GM20431 (cell line): ENCODE data around the gene ZC3H13.

ENCODE experiments used
- in situ Hi-C: fragments of 300-500 bp; cut with MseI, MboI; formaldehyde crosslinking; loops from one replicate; pipeline ENCODE4 v1.15.0; 2020; ENCODE audit warnings: low sequenced_read_pairs; ENCODE audit not compliant: unreplicated experiment

Gene ZC3H13, protein sequence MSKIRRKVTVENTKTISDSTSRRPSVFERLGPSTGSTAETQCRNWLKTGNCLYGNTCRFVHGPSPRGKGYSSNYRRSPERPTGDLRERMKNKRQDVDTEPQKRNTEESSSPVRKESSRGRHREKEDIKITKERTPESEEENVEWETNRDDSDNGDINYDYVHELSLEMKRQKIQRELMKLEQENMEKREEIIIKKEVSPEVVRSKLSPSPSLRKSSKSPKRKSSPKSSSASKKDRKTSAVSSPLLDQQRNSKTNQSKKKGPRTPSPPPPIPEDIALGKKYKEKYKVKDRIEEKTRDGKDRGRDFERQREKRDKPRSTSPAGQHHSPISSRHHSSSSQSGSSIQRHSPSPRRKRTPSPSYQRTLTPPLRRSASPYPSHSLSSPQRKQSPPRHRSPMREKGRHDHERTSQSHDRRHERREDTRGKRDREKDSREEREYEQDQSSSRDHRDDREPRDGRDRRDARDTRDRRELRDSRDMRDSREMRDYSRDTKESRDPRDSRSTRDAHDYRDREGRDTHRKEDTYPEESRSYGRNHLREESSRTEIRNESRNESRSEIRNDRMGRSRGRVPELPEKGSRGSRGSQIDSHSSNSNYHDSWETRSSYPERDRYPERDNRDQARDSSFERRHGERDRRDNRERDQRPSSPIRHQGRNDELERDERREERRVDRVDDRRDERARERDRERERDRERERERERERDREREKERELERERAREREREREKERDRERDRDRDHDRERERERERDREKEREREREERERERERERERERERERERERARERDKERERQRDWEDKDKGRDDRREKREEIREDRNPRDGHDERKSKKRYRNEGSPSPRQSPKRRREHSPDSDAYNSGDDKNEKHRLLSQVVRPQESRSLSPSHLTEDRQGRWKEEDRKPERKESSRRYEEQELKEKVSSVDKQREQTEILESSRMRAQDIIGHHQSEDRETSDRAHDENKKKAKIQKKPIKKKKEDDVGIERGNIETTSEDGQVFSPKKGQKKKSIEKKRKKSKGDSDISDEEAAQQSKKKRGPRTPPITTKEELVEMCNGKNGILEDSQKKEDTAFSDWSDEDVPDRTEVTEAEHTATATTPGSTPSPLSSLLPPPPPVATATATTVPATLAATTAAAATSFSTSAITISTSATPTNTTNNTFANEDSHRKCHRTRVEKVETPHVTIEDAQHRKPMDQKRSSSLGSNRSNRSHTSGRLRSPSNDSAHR (N-terminal part only)

DNA sequence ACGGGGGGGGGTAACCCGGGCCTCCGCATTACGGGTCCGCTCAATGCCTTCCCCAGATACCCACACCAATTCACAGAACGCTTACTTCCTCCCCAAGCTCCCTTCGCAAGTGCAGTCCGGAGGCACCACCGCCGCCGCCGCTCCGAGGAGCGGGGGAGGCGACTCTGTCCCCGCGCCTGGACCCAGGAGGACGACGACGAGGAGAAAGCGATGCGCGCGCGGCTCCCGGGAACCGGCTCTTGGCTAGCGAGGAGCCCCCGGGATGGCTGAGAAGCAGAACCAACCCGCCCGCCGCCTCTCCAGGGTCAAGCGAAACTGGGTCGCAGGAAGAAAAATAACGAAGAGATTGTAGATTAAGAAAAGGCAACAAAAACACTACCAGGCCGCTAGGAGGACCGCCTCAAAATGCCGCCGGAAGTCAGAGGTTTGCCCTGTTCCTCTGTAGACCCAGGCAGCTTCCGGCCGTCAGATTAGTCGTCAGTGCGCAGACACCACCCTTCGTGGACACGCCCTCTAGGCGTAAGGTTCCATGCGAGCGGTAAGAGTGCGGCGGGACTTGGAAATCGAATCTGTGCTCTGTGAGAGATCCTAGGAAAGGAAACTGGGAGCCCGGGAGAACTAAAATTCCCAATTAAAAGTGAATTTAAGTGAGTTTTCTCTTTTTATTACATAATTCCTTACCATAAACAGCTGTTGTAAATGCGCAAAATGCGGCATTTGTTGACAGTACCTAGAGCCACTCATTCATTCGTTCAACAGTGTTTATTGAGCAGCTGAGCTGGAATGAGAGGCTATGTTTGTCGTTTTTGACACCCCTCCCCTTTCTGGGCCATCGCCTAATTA lies at the start of gene ZC3H13:
ZC3H13 (minus strand) TSS at position 428 of the 843 bp plus-strand sequence. CDS start 7,239 bp downstream, outside the sequence.
- in situ Hi-C loops = no loop called here

DNA sequence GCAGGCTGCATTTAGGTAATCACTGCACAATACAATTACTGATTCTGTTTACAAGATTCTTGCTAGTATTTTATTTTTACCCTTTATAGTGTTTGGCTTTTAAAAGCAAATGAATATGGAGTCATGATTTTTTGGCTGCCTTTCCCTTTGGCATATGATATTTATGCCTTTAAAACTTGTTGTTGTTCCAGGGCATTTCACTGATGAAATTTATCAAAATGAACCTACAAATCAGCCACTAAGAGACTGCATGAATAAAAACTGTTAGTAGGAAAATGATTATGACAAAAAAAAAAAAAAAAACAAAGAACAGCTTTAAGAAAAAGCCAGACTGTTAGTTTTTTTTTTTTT lies 49.7 kb upstream of the ZC3H13 start:
- in situ Hi-C loops = no loop called here

DNA sequence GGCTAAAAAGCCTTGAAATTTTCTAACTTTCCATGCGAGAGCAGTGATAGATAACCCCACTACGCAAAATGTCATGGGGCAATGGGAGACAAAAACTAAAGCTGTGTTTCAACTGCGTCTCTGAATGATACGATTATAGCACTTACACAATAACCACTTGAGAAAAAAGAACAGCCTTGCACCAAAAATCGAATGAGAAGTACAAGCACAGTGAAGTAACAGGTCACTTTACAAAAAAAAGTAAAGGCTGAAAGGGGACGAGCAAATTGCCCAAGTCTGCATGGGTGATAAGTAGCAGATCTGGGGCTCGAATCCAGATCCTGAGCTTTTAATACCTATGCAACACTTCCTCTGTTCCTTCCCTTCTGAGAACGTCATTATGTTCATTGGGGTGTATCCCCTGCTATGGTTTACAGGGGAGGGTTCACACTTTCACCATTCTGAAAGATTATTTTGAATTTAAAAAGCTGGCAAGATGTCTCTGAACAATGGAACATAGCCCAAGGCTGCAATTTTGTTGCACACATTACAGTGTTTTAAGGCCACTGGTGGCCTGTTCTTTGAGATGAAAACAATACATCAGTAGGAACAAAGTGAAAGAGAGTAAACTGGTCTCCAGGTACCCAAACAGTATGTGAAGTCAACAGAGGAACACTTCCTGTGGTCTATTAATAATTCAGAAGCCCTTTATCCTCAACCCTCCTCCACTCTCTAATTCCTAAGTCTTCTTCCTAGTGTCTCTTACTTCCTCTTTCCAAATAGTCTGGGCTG lies 49.1 kb upstream of the ZC3H13 start:
- in situ Hi-C loops = no loop called here

DNA sequence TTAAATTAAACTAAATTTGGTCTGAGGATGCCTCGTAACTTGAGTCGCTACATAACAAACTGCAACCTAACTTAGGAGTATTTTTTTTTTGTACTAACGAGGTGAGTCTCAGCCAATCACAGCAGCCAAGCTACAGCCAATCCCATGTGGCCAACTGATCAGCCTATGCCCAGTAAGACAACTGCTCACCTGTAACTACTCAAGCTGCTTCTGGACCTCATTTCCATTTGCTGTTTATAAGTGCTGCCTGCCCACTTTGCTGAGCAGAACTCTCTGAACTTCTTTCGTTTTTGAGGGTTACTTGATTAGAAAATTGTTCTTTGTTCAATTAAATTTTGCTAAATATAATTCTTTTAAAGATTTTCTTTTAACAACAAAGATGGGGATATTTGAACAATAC lies 48.5 kb upstream of the ZC3H13 start:
- in situ Hi-C loops = no loop called here

DNA sequence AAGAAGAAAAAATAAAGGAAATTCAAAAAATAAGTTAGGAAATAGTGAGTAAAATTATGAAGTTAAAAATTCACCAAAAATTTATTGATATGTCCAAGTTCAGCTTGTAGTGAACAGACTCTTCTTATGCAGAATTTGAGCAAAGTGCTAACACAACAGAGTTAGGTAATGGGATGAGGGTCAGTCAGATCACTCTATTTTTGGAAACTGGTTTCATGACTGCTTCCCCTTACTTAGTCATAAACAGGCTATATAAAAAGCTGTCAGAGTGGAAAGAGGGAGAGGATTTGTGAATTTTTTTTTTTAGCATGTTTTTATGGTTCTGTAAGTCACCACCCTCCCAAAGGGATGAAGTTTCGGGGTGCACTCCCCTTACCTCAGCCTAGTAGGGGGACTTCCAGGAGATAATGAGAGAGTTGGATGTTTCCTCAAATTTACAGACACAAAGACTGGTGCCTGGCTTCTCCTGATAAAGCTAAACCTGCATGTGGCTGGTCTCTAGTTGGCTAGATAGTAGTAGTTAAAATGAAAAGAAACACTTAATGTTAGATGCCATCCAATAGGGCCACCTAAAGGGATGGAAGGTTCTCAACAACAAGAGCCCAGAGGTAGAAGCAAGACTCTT lies 47.8 kb upstream of the ZC3H13 start:
- in situ Hi-C loops = no loop called here

DNA sequence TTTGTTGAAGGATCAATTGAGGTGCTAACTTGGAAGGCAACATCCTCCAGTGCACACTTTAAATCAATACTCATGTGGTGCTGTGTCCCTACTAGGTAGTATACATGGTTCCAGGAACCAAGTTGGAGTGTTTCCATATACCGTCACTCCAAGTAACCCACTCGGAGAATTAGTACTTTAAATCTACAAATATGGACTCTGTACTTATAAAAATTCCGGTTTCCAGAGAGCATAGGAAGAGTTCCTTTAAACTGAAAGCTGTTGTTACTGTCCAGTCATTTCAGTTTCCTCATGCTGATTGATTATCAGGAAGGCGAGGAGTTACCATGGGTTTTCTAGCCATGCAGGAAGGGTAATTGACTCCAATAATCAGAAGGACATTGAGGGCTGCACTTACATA lies 45.1 kb upstream of the ZC3H13 start:
- in situ Hi-C loops = no loop called here

DNA sequence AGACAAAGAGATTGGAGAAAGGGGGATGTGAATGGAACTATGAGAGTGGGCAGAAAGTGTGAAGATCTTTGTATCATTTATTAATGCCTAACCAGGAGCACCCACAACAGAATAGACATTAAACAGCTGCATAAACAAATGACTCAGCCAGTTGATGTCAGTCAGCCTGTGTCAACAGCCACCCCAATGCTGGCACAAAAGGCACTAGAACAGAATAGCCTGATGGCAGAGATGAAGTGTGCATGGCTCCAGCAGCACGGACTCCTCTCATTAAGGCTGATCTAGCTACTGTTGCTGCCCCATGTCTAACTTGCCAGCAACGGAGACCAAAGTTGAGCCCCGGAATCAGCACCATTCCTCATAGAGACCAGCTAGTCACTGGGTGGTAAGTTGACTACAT lies 44.5 kb upstream of the ZC3H13 start:
- in situ Hi-C loops = no loop called here

DNA sequence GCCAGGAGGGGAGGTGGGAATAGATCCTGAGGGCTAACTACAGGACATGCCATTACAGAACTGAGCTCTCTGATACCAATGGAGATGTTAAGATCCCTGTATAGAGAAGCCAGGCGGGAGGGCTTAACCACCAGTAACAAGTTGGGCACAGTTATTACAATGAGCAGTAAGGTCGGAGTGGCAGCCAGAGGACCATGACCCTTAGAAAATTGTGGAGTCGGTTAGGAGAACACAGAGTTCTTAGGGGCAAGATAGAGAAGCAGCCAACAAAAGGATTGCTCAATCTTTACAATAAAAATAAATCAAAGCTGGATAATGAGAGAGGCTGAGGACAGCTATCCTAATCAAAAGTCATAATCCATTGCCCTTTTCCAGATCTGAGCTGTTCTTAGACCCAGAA lies 41.9 kb upstream of the ZC3H13 start:
- in situ Hi-C loops = no loop called here

DNA sequence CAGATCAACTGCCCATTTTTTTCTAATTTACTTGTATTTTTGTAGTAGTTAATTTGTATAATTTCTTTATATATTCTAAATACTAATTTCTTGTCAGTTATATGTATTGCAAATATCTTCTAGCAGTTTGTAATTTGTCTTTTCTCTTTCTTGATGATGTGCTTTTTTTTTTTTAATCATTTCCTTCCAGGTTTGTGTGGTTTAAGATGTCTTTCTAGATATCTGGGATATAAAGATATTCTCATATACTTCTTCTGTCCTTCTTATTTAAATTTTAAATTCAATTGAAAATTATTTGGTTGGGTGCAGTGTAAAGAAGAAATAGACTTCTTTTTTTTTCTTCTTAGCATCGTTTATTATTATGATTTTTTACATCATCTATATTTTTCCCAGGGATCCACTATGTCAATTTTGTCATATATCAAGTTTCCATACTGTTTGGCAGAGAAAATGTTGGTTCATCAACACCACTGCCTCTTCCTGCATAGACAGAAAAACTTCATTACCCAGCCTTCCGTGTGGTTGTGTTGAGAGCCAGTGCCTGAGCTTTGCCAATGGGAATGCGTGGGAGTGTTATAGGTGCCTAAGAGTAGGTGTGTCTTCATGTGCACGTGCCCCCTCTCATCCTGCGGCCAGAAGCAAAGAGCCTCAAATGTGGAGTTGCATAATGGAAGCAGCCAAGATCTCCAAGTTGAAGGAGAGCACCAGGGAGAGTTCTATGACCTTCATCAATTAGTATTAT lies 36.4 kb upstream of the ZC3H13 start:
- in situ Hi-C loops = no loop called here

DNA sequence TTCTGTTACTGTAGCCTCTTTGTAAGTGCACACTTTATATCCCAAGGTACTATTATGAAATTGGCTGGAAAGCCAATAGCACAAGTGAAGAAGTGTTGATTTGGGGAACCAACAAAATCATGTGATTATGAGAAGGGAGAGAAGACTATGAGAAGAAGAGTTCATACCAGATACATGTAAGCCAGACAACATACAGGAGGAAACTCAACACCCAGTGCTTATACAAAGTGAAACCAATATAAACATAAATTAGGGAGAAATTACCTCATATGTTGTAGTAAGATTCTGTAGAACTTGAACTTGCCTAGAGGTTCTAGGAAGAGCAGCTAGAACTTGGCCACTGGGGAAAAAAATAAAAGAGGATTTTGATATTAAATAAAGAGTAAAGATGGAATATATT lies 34.9 kb upstream of the ZC3H13 start:
- in situ Hi-C loops = no loop called here

DNA sequence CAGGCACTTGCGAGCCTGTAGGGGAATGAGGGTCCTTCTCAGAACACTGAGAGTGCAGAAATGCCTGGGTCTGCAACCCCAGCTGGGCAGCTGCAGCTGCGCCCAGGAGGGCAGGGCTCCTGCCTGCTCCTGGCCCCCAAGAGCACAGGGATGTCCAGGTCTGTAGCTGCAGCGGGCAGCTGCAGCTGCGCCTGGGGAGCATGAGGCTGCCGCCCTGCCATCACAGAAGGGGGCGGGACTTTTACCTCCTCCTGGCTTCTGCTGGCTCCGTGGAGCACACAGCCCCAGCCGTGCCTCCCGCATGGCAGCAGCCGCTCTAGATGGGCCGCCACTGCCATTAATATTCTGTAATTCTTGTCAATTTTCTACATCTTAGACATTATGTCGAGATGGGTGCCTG lies 34.4 kb upstream of the ZC3H13 start:
- in situ Hi-C loops = no loop called here

DNA sequence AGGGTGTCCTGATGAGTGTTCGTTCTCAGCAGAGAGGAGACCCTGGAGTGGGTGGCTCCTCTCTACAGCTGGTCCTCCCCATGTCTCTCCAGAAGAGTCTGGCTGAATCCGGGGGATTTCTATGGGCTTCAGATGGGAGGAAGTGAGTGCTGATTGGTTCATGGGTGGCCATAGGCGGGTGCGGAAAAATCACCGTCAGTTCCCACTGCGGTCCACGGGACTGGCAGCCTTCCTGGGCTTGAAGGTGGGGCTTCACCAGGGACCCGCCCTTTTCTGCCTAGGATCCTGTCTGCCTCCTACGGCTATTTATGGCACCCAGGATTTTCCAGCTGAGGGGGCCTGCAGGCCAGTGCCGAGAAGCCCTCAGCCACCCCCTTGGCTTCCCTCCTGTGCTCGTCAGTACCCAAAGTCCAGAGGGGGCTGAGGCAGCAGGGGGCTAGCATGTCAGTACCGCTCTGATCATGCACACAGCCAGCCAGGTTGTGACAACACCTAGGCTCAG lies 33.9 kb upstream of the ZC3H13 start:
- in situ Hi-C loops = no loop called here

DNA sequence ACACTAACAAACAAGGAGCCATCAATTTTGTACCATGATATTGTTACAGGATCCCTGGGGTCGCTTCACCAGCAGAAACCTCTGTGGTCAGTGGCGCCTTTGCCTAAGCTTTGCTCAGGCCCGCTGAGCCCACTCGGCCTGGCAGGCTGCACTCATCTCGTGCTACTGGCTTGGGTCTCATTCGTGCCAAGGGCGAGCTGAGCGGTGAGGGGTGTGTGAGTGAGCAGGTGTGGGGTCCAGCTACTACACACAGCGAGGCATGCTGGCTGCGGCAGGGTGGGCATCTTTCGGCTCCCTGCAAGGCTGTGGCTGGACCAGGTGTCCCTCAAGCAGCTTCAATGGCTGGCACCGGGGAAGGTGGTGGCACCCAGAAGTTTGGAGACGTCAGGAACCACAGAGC lies 33.2 kb upstream of the ZC3H13 start:
- in situ Hi-C loops = no loop called here

DNA sequence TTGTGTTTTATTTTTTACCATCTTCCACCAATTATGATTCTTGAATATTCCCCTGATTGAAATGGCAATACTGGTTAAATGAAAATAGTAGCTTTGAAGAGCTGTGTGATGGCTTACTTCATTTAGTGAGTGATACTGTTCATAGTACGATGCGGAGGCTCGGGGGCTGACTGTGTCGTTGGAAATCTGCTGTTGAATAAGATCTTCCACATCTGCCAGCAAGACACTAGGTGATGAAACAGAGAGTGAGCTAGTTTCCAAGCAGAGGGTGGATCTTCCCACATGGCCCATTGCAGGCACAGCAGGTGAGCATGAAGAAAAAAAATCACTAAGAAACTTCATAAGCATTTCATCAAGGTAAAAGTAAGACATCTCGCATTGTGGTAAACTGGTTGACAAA lies 29.8 kb upstream of the ZC3H13 start:
- in situ Hi-C loops = no loop called here

DNA sequence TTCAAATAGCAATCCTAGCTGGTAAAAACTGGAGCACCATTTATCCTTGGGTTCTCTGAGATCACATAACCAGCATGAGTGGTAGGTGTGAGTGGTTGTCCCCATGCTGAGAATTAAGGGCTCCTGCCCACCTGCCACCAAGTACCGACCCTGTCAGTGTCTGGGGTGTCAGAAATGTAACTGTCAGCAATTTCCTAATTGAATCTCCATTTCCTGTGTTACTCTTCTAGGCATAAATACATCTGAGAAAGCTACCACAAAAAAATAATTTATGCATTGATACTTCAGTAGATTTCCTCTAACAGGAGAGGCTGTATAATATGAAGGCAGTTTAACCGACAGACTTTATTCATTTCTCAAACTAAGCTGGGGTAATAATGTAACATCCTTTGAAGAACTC lies 27.2 kb upstream of the ZC3H13 start:
- in situ Hi-C loops = no loop called here

DNA sequence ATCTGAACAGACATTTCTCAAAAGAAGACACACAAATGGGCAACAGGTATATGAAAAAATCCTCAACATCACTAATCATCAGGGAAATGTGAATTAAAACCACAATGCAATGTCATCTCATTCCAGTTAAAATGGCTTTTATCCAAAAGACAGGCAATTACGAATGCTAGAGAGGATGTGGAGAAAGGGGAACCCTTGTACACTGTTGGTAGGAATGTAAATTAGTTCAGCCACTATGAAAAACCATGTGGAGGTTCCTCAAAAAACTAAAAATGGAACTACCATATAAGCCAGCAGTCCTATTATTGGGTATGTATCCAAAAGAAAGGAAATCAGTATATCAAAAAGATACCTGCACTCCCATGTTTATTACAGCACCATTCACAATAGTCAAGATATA lies 24.7 kb upstream of the ZC3H13 start:
- in situ Hi-C loops = no loop called here

DNA sequence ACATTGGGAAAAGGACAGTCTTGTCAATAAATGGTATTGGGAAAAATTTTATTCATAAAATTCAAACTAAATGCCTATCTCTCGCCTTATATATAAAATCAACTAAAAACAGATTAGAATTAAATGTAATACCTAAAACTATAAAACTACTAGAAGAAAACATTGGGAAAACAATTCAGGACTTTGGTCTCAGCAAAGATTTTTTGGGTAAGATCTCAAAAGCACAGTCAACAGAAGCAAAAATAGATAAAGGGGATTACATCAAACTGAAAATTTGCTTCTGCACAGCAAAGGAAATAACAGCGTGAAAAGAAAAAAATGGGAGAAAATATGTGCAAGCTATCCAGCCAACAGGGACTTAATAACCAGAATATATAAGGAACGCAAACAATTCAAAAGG lies 24.3 kb upstream of the ZC3H13 start:
- in situ Hi-C loops = no loop called here

DNA sequence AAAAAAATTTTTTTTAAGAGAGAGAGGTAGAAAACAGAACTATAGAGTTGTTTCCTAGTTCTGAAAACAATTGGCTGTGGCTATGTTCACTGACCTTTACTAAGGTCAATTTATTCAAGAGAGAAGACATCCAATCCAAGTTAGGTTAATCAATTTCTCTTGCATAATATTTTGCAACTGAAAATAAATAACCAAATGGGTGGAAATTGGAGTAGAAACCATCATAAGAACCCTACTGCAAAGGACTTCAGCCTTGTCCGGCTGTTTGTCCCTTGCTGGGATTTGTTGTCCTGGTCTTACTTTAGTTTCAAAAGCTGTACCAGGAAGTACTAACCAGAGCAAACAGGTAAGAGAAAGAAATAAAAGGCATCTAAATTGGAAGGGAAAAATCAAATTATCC lies 23.3 kb upstream of the ZC3H13 start:
- in situ Hi-C loops = no loop called here
